GM19025 (cell line): Measurements from ENCODE around the gene CD276.
"Not testable (repeated sequence)": the region's sequence is repeated elsewhere in the genome, so short reads cannot be mapped to it uniquely, and the experiment has no call there.

Experiments used
- ATAC-seq: cut with Tn5 transposase; IDR thresholded peaks from one replicate; pipeline ENCODE4 v1.9.1; 2021; ENCODE audit warnings: mild to moderate bottlenecking, low read depth, moderate library complexity; ENCODE audit not compliant: unreplicated experiment

The CD276 gene

DNA sequence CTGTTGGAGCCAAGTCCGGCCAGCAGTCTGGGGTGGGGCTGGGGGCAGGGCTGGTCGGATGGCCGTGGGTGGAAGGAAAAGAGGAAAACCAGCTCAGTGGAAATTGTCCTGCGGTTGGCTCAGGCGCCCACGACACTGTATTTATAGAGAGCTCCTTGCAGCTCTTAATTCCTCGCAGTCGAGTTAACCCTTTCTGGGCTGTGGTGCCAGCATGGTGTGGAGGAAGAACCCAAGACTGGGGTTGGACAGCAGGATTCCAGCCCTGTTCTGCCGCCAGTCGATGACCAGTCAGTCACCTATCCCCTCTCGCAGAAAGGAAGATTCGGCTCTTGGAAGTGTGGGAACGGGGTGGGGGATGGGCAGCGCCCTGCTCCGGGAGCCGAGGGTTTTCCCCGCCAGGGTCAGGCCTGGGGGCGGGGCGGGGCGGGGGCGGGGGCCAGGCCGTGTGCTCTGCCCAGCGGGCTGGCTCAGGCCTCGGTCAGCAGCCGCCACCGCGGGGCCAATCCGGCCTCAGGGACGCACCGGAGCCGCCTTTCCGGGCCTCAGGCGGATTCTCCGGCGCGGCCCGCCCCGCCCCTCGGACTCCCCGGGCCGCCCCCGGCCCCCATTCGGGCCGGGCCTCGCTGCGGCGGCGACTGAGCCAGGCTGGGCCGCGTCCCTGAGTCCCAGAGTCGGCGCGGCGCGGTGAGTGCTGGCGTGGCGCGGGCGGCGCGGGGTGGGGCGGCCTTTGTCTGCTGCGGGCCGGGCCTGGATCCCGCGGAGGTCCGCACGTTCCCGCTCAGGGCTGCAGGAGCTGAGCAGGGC is at the start of gene CD276:
Gene CD276 (plus strand): TSS at position 607 of the 804 bp plus-strand sequence. CDS start 15,257 bp downstream, outside the sequence.
- ATAC-seq = no peak

DNA sequence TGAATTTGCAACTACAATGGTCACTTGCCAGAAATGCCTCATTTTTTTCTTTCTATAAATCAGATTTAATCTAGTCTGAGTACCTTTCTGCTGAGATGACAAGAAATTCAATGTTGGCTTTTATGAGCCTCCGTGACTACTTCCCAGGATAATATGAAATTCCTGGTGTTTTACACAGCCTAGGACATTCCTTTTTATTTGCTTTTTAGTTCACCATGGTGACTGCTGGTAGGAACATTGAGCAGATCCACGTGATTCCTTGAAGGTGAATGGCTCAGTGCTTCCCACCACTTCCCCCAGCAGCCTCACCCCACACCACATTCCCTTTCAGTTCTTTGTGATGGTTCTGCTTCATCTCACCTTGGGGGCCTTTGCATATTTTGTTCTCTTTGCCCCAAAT is 46.7 kb upstream of the CD276 start:
- ATAC-seq = no peak

DNA sequence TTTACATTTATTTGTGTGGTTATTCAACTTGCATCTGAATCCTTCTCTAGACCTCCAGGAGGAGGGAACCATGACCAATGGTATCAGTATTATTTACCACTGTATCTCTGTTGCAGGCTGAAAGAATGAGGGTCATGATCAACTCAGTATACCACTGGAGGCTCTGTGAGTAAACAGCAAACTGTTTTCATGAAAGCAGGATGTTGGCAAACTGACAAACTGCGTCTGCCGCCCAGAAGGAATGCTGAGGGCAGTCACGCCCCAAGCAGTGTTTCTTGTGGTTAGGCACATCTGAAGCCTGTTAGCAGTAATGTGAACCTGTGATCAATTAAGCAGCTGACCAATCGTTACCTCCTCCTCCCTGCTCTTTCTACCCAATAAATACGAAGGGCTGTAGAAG is 44.7 kb upstream of the CD276 start:
- ATAC-seq = not testable (repeated sequence)

DNA sequence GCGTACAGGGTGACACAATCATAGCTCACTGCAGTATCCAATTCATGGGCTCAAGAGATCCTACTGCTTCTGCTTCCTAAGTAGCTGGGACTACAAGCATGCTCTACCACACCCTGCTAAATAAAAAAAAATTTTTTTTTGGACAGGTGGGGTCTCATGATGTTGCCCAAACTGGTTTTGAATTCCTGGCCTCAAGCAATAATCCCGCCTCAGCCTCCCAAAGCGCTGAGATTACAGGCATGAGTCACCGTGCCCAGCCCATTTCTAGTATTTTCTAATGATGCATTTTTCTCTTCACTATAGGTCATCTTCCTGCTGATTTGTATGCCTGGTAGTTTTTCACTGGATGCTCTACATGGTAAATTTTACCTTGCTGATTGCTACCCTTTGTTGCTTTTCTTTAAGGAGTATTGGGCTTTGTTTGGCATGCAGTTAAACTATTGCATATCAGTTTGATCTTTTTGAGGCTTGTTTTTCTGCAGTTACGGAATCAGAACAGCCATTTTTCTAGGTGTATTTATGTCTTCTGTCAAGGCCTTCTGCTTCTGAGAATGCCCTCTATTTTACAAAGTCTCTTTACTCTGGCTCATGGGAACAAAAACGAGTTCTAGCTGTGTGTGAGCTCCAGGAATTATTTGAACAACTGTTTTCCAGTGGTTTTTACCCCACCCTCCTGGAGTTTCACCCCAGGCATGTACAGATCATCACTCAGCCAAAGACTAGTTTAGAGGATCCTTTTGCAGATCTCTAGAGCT is 36.7 kb upstream of the CD276 start:
- ATAC-seq = no peak

DNA sequence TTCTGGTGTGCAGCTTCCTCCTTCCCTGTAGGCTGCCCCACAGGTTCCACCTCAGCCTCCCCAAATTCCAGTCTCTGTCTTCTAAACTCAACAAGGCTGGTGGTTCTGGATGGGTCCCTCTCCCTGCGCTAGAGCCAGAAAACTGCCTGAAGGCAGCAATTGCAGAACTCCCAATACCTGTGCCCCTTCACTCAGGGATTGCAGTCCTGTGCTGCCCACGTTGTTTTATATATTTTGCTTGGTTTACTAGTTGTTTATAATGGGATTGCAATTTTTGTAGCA is 36.2 kb upstream of the CD276 start:
- no peak for ATAC-seq

DNA sequence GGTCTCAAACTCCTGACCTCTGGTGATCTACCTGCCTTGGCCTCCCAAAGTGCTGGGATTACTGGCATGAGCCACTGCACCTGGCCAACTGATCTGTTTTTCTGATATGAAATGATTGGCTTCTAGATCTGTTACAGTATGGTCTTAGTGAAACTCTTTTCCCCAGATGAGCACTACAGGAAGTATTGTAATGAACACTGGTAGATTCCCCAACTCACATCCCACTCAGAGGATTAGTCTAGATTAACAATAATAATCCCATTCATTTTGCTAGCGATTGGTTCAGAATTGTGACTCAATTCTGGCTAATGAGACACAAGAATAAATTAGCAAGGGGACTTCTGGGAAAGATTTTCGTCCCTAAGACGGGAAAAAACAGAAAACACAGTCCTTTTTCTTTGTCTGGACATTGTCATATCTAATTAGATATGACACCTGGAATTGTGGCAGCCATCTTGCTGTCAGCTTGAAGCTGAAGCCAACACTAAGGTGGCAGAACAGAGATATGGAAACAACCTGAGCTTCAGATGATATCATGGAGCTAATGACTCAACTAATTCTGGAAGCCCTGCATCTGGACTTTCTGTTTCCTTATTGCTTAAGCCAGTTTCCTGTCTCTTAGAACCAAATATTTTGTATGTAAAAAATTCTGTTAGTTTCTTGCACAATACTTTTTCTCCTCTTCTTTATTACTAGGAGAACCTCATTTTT is 33.6 kb upstream of the CD276 start:
- no peak for ATAC-seq

DNA sequence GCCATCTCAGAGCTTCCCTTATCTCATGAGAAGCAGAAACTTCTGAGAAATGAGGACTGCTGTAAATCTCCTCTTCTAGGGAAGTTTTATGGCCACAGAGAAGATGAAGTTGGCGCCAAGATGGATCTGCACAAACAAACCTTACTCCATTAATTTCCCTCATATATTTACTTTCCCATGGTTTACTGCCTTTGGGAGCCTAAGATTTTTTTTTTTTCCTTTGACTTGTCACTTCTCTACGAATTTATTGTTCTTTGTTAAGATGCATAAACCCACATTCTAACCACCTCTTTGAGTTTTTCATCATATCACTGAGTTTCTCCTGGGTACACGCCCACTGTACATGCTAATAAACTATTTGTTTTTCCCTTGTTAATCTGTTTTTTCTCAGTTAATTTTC is 29.5 kb upstream of the CD276 start:
- ATAC-seq = no peak

DNA sequence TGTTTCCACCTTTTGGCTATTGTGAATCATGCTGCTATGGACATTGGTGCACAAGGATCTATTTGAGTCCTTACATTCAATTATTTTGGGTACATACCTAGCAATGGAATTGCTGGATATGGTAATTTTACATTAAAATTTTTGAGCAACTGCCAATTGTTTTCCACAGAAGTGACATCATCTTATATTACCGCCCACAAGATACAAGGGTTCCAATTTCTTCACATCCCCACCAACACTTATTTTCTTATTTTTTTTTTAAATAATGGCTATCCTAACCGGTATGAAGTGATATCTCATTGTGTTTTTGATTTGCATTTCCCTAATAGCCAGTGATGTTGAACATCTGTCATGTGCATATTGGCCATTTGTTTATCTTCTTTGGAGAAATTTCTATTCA is 28.5 kb upstream of the CD276 start:
- ATAC-seq = no peak

DNA sequence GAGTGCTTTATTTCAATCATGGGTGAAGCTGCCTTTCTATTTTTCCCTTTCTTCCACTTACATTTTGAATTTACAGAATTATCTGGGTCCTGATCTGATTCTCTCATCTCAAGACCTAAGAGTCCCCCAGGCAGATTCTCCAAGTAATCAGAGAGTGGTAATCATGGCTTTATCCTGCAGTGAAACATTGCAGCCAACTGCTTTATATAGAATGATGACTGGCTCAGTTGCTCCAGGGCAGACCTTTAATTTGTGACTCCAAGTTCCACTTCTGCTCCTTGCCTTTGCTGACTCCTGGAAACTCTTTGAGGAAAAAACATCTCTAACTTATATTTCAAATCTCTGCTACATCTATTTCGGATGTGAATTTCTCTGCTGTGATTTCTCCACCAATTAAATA is 25.5 kb upstream of the CD276 start:
- no peak for ATAC-seq

DNA sequence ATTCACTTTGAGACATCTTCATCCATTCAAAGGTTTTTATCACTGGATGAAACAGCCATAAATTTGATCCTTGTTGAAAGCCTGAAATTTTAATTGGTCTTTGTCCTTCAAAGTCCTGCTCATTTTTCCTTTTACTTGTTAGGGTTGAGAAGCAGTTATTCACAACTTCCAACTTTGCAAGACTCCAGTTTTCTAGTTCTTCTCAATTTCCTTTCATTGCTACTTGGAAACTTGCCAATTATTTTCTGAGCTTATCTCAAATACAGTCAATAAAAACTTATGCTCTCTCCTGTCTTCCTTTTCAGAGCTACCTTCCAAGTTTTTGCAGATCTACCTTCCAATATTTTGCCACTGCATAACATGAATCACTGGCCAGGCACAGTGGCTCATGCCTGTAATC is 23.7 kb upstream of the CD276 start:
- no peak for ATAC-seq

DNA sequence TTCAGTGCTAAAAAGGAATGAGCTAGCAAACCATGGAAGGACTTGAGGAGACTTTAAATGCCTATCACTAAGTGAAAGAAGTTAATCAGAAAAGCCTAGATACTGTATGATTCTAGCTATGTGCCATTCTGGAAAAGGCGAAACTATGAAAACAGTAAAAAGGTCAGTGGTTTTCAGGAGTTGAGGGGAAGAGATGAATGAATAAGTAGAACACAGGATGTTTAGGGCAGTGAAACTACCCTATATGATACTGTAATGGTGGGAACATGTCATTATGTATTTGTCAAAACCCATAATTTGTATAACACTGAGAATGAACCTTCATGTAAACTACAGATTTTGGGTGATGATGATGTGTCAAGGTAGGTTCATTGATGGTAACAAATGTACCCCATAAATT is 9.6 kb upstream of the CD276 start:
- no peak for ATAC-seq

DNA sequence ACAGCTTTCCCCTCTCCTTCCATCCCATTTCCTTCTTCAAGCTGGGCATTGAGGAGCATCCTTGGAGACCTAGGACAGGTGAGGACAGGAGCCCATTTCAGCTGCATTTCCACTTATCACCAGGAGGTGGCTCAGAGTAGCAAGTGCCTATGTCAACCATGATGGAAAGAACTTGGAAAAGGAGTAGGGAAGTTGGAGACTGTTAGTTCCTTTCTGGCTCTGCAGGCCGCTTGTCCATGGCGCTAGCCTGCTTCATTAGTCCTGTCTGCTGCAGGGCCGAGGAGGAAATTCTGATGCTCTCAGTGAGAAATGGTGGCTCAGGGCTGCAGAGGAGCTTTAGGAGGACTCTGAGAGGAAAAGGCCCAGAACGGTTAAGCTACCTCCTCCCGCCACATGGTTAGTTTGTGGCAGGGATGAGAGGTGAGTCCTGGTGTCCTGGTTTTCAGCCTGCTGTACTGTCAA is 7.0 kb upstream of the CD276 start:
- ATAC-seq = no peak

DNA sequence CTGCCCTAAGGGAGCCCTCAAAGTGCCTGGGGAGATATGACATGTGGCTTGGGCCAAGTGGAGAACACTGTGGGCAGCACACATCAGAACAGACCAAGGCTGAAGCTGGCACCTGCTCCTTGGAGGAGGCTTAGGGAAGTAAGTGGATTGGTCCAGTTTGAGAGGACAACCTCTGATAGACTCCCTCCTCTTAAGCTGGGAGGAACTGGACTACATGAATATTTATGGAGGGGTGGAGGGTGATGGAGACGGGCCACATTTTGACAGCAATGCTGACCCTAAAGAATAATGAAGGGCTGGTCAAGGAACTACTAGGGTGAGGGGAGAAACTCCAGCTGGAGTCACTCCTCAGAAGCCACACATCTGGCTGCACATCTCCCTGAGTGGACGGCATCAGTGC is 6.5 kb upstream of the CD276 start:
- no peak for ATAC-seq

DNA sequence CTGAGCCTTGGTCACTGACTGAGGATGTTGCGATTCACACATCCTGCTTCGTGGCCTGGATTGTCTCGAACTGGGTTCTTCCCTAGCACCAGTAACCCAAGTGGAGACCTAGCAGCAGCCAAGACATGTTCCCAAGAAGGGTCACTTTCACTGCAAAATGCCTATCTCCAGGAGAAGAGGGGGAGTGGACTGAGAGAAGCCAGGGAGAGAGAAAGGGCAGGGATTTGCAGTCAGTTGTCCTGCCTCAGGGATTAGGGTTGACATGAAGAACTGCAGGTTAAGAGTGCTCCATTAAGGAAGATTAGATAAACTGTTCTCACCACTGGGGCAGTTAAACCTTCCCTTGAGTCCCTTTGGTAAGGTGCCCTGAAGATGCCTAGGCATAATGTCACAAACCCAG is 5.7 kb upstream of the CD276 start:
- no peak for ATAC-seq

DNA sequence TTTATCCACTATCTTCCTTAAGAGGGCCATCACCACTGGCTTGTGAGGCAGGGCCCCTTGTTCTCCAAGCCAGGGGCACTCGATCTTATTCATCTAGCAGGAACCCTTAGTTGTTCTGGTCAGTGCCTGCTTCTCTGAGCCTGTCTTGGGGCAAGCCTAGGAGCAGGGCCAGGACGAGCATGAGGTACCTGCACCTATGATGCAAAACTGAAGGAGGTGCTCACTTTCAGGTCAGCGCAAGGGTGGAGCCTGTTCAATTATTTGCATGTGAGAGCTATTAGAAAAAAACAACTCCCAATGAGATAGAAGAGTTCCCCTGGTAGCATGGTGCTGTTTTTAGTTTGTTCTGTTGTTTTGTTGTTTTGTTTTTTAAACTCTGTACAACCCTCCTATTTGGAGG is 5.0 kb upstream of the CD276 start:
- no peak for ATAC-seq

DNA sequence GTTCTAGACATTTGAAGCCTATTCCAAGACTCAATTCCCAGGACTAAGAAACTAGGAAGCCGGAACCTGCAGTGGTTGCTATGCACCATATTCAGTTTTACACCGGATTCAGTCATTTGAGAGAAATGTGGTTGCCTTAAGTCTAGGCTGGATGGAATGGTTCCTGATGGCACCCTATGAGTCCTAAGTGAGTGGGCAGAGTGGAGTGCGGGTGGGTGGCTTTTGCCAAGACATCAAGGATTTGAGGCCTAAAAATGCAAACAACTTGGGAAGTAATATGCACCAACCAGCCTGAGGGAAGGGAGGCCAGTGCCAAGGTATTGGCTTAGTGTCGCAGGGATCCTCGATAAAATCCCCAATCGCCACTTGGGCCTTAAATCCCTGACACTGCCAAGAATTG is 4.2 kb upstream of the CD276 start:
- no peak for ATAC-seq

DNA sequence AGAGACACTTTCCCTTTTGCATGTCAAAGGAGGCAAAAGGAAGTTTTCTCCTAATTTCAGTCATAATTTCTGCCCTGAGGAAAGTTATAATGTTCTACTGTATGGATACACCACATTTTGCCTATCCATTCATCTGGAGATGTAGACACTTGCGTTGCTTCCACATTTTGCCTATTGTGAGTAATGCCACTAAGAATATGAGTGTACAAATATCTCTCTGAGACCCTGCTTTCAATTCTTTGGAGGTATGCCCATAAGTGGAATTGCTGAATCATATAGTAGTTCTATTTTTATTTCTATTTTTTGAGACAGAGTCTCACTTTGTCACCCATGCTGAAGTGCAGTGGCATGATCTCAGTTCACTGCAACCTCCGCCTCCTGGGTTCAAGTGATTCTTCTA is 3.6 kb upstream of the CD276 start:
- ATAC-seq = no peak

DNA sequence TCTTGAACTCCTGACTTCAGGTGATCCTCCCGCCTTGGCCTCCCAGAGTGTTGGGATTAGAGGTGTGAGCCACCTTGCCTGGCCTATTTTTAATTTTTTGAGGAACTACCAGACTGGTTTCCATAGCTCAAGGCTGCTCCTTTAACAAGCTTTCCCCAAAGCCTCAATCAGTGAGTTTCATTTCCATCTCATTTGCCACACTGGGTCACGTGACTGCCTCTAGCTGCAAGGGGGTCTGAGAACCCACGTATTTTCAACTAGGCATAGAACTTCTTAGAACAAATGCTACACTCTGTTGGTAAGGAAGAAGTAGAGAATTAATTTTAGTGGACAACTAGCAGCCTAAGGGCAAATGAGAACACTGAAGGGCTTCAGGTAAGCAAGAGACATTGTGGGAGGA is 3.1 kb upstream of the CD276 start:
- ATAC-seq = no peak

DNA sequence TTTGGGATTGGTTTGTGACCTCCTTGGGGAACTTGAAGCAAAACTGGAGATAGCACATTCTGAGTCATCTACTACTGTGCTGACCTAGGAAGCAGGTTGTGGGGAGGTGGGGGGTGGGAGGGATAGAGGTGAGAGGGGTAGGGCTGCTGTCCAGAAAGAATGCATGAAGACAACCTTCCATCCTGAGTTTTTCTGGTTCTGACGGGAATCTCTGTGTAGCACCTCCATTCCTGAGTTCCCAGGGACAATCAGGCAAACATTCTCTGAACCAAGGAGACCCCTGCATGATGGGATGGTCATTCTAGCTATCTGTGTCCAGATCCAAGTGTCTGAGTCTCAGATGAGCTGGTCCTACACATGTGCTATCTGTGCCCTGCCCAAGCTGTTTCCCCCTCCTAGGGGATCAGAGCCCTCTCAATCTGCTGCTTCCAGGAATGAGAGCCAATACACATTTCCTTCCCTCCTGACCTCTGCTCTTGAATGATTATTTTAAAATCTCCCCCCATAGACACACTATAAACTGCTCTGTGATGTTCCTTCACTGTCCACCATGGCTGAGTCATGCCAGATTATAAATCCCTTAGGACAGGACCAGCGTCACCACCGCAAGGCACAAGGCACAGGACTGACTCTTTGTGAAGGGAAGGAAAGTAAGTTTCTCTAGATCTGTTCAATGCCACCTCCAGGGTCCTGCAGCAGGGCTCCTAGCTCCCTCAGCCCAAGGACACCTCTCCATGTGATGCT is 2.2 kb upstream of the CD276 start:
- no peak for ATAC-seq

DNA sequence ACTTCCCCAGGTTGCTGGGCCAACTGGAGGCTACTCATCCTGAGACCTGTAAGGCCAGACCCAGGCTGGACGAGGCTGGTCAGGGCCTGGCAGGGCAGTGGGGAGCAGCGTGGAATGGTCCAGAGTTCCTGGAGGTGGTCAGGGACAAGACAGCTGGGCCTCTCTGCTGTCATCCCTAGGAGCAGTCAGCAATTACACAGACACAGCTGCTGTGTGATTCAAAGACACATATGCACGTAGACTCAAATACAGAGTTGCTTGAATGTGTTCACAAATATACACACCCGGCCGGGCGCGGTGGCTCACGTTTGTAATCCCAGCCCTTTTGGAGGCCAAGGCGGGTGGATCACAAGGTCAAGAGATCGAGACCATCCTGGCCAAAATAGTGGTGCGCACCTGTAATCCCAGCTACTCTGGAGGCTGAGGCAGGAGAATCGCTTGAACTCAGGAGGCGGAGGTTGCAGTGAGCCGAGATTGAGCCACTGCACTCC is 1.5 kb upstream of the CD276 start:
- no peak for ATAC-seq
